Activated CD8-positive, alpha-beta memory T cell treated with anti-CD3 and anti-CD28 coated beads, Interleukin-2, amount 10 ng/mL, durations not matched to agents 7 days and 5 days (primary cell): ENCODE data around the gene TUB. TPM values are rescaled to one million over a fixed set of nuclear protein-coding genes. Genes with fewer than 3 reads are reported as not detected.
A peak's percentile ranks its signal among the peaks of the same experiment; 100 is the strongest.

Experiments used
- ATAC-seq: fragments of 150-1000 bp; cut with Tn5 transposase; one replicate; pipeline ENCODE4 v1.10.0; 2021; ENCODE audit warnings: moderate library complexity
- CTCF ChIA-PET: fragments of 350-600 bp; sonication (Branson Sonifier 250); formaldehyde crosslinking; loops from one replicate; lab custom pipeline; 2021; ENCODE audit warnings: antibody characterized with exemption; lab: Charles Lee
- DNase-seq: peaks from one replicate; pipeline ENCODE4 v3.0.0-alpha.2; 2020
- H3K27ac Mint-ChIP-seq: one replicate; pipeline ENCODE4 v1.8.0; 2021; ENCODE audit warnings: mild to moderate bottlenecking, mixed read lengths
- H3K27me3 Mint-ChIP-seq: one replicate; pipeline ENCODE4 v1.8.0; 2021; ENCODE audit warnings: mixed read lengths
- H3K36me3 Mint-ChIP-seq: one replicate; pipeline ENCODE4 v1.8.0; 2021; ENCODE audit warnings: mild to moderate bottlenecking, mixed read lengths
- H3K4me1 Mint-ChIP-seq: one replicate; pipeline ENCODE4 v1.8.0; 2021; ENCODE audit warnings: mixed read lengths
- H3K4me3 Mint-ChIP-seq: one replicate; pipeline ENCODE4 v1.8.0; 2021; ENCODE audit warnings: mild to moderate bottlenecking, moderate library complexity, mixed read lengths
- H3K9me3 Mint-ChIP-seq: one replicate; pipeline ENCODE4 v1.8.0; 2022; ENCODE audit warnings: low read depth, mixed read lengths
- total RNA-seq, 2 experiments: library from RNA; stranded (reverse); gene quantifications; one replicate each; pipeline ENCODE4 v1.2.3, GENCODE V29; 2021

TUB gene
- total RNA-seq, 2 experiments from 2014 or later, result 0.07 to 0.09 TPM

GRCh38 chr11:8100158-8100557 is 19.1 kb downstream of the TUB start:
- no peak overlapping the region for H3K4me3 Mint-ChIP-seq
- no peaks in the 10 kb centered on the region for H3K27me3 Mint-ChIP-seq
- CTCF ChIA-PET, result interaction anchor here (1.1 to 14.7 kb wide), 8 partner anchors 9 to 93 kb away, joined by 3 to 210 read pairs (median 12); no protein-coding TSS in a partner anchor
- no peaks in the 10 kb centered on the region for H3K9me3 Mint-ChIP-seq
- DNase-seq (no peak), ATAC-seq (no peak)
- no peak overlapping the region for H3K27ac Mint-ChIP-seq
- no peaks in the 10 kb centered on the region for H3K4me1 Mint-ChIP-seq
- no peaks in the 10 kb centered on the region for H3K36me3 Mint-ChIP-seq

- CTCF ChIA-PET, result interaction anchor here (2.0 to 14.7 kb wide), 4 partner anchors 9 to 93 kb away, joined by 9 to 210 read pairs (median 94); no protein-coding TSS in a partner anchor
- Mint-ChIP-seq H3K27ac (no peak overlapping the region), H3K36me3 (no peaks in the 10 kb centered on the region), H3K4me1 (no peaks in the 10 kb centered on the region), H3K4me3 (no peak overlapping the region), H3K9me3 (no peaks in the 10 kb centered on the region), H3K27me3 (no peaks in the 10 kb centered on the region)
- ATAC-seq (no peak), DNase-seq (no peak)
Observed at GRCh38 chr11:8100605-8101004, 19.6 kb downstream of the TUB start.

- H3K4me1 Mint-ChIP-seq, result no peaks in the 10 kb centered on the region
- no peaks in the 10 kb centered on the region for H3K27me3 Mint-ChIP-seq
- no peak overlapping the region for H3K27ac Mint-ChIP-seq
- no peak for ATAC-seq
- CTCF ChIA-PET, result interaction anchor here (1.6 to 14.7 kb wide), 3 partner anchors 67 to 95 kb away, joined by 4 to 173 read pairs (median 9); no protein-coding TSS in a partner anchor
- DNase-seq, result peak; percentile 33
- no peaks in the 10 kb centered on the region for H3K36me3 Mint-ChIP-seq
- no peak overlapping the region for H3K4me3 Mint-ChIP-seq
- H3K9me3 Mint-ChIP-seq, result no peaks in the 10 kb centered on the region
Observed at GRCh38 chr11:8101421-8101820, 20.4 kb downstream of the TUB start.

GRCh38 chr11:8102296-8102915 is 21.4 kb downstream of the TUB start:
- H3K4me1 Mint-ChIP-seq, result no peaks in the 10 kb centered on the region
- H3K4me3 Mint-ChIP-seq, result no peak overlapping the region
- no peak for ATAC-seq
- peak; percentile 26 for DNase-seq
- H3K27me3 Mint-ChIP-seq, result no peaks in the 10 kb centered on the region
- no peak overlapping the region for H3K27ac Mint-ChIP-seq
- no peaks in the 10 kb centered on the region for H3K9me3 Mint-ChIP-seq
- H3K36me3 Mint-ChIP-seq, result no peaks in the 10 kb centered on the region
- CTCF ChIA-PET, result interaction anchor here (0.6 to 3.0 kb wide), 4 partner anchors 11 to 452 kb away, joined by 4 to 9 read pairs (median 6); no protein-coding TSS in a partner anchor

- Mint-ChIP-seq H3K4me1 (no peaks in the 10 kb centered on the region), H3K27me3 (no peaks in the 10 kb centered on the region), H3K9me3 (no peaks in the 10 kb centered on the region), H3K27ac (no peak overlapping the region), H3K4me3 (no peak overlapping the region), H3K36me3 (no peaks in the 10 kb centered on the region)
- no peak for ATAC-seq
- DNase-seq, result no peak
- CTCF ChIA-PET, result interaction anchor here (0.6 to 3.0 kb wide), 4 partner anchors 12 to 451 kb away, joined by 4 to 9 read pairs (median 6); no protein-coding TSS in a partner anchor
Observed at GRCh38 chr11:8102965-8103364, 22.0 kb downstream of the TUB start.

GRCh38 chr11:8103909-8104308 is 22.9 kb downstream of the TUB start:
- CTCF ChIA-PET, result interaction anchor here (1.2 to 3.0 kb wide), 2 partner anchors 13 to 98 kb away, joined by 3 to 9 read pairs; no protein-coding TSS in a partner anchor
- DNase-seq (no peak), ATAC-seq (no peak)
- Mint-ChIP-seq H3K36me3 (no peaks in the 10 kb centered on the region), H3K27ac (no peak overlapping the region), H3K4me1 (no peaks in the 10 kb centered on the region), H3K9me3 (no peaks in the 10 kb centered on the region), H3K27me3 (no peaks in the 10 kb centered on the region), H3K4me3 (no peak overlapping the region)

- no peaks in the 10 kb centered on the region for H3K27me3 Mint-ChIP-seq
- ATAC-seq (no peak), DNase-seq (no peak)
- CTCF ChIA-PET, result no interaction called here
- no peak overlapping the region for H3K4me3 Mint-ChIP-seq
- H3K4me1 Mint-ChIP-seq, result no peaks in the 10 kb centered on the region
- H3K27ac Mint-ChIP-seq, result no peak overlapping the region
- H3K36me3 Mint-ChIP-seq, result no peaks in the 10 kb centered on the region
- H3K9me3 Mint-ChIP-seq, result no peaks in the 10 kb centered on the region
Observed at GRCh38 chr11:8105133-8105532, 24.1 kb downstream of the TUB start.

GRCh38 chr11:8105666-8106065 is 24.7 kb downstream of the TUB start:
- H3K4me1 Mint-ChIP-seq, result no peaks in the 10 kb centered on the region
- H3K27me3 Mint-ChIP-seq, result no peaks in the 10 kb centered on the region
- no peak for ATAC-seq
- CTCF ChIA-PET, result no interaction called here
- H3K27ac Mint-ChIP-seq, result no peak overlapping the region
- H3K36me3 Mint-ChIP-seq, result no peaks in the 10 kb centered on the region
- H3K9me3 Mint-ChIP-seq, result no peaks in the 10 kb centered on the region
- DNase-seq, result no peak
- no peak overlapping the region for H3K4me3 Mint-ChIP-seq

- CTCF ChIA-PET, result interaction anchor here (1.0 kb wide), 1 partner anchor 8 kb away, joined by 3 read pairs; no protein-coding TSS in a partner anchor
- no peak for DNase-seq
- Mint-ChIP-seq H3K9me3 (no peaks in the 10 kb centered on the region), H3K36me3 (no peaks in the 10 kb centered on the region), H3K27ac (no peak overlapping the region), H3K27me3 (no peaks in the 10 kb centered on the region), H3K4me3 (no peak overlapping the region), H3K4me1 (no peaks in the 10 kb centered on the region)
- no peak for ATAC-seq
Observed at GRCh38 chr11:8106679-8107078, 25.7 kb downstream of the TUB start.

- CTCF ChIA-PET, result interaction anchor here (1.0 to 3.2 kb wide), 5 partner anchors 8 to 101 kb away, joined by 3 to 16 read pairs (median 3); no protein-coding TSS in a partner anchor
- Mint-ChIP-seq H3K27ac (no peak overlapping the region), H3K36me3 (no peaks in the 10 kb centered on the region), H3K9me3 (no peaks in the 10 kb centered on the region), H3K4me1 (no peaks in the 10 kb centered on the region), H3K27me3 (no peaks in the 10 kb centered on the region), H3K4me3 (no peak overlapping the region)
- ATAC-seq (no peak), DNase-seq (no peak)
Observed at GRCh38 chr11:8107642-8108041, 26.6 kb downstream of the TUB start.

GRCh38 chr11:8108421-8108820 is 27.4 kb downstream of the TUB start:
- Mint-ChIP-seq H3K9me3 (no peaks in the 10 kb centered on the region), H3K4me3 (no peak overlapping the region), H3K27ac (no peak overlapping the region), H3K36me3 (no peaks in the 10 kb centered on the region), H3K4me1 (no peaks in the 10 kb centered on the region), H3K27me3 (no peaks in the 10 kb centered on the region)
- no peak for ATAC-seq
- DNase-seq, result no peak
- CTCF ChIA-PET, result interaction anchor here (1.1 to 3.2 kb wide), 3 partner anchors 9 to 102 kb away, joined by 3 to 16 read pairs (median 5); no protein-coding TSS in a partner anchor

- H3K27me3 Mint-ChIP-seq, result no peaks in the 10 kb centered on the region
- peaks cover 3% of the 10 kb centered on the region for H3K9me3 Mint-ChIP-seq
Observed at GRCh38 chr11:8109675-8110074, 28.7 kb downstream of the TUB start.

GRCh38 chr11:8110396-8110795 is 29.4 kb downstream of the TUB start:
- no peak overlapping the region for H3K4me3 Mint-ChIP-seq
- ATAC-seq, result no peak
- no peaks in the 10 kb centered on the region for H3K27me3 Mint-ChIP-seq
- peaks cover 11% of the 10 kb centered on the region for H3K36me3 Mint-ChIP-seq
- peaks cover 4% of the 10 kb centered on the region for H3K9me3 Mint-ChIP-seq
- CTCF ChIA-PET, result interaction anchor here (3.2 kb wide), 1 partner anchor 11 kb away, joined by 16 read pairs; no protein-coding TSS in a partner anchor
- DNase-seq, result no peak
- H3K27ac Mint-ChIP-seq, result no peak overlapping the region
- H3K4me1 Mint-ChIP-seq, result no peaks in the 10 kb centered on the region

More at GRCh38 chr11:8109675-8110074, 28.7 kb downstream of the TUB start:
- ATAC-seq (no peak), DNase-seq (no peak)
- Mint-ChIP-seq H3K27ac (no peak overlapping the region), H3K4me3 (no peak overlapping the region), H3K4me1 (no peaks in the 10 kb centered on the region), H3K36me3 (peaks cover 7% of the 10 kb centered on the region)
- CTCF ChIA-PET, result interaction anchor here (3.2 kb wide), 1 partner anchor 10 kb away, joined by 16 read pairs; no protein-coding TSS in a partner anchor

- no peak overlapping the region for H3K27ac Mint-ChIP-seq
- H3K9me3 Mint-ChIP-seq, result peaks cover 4% of the 10 kb centered on the region
- ATAC-seq (no peak), DNase-seq (no peak)
- no peaks in the 10 kb centered on the region for H3K27me3 Mint-ChIP-seq
- H3K4me1 Mint-ChIP-seq, result no peaks in the 10 kb centered on the region
- H3K36me3 Mint-ChIP-seq, result peaks cover 11% of the 10 kb centered on the region
- CTCF ChIA-PET, result no interaction called here
- H3K4me3 Mint-ChIP-seq, result no peak overlapping the region
Observed at GRCh38 chr11:8111636-8112035, 30.6 kb downstream of the TUB start.
